GM18505 (cell line): ENCODE results near the gene ANKRD49.

Experiments used
- ATAC-seq: cut with Tn5 transposase; IDR thresholded peaks from one replicate; pipeline ENCODE4 v1.9.1; 2021; ENCODE audit not compliant: unreplicated experiment
- POLR2A ChIP-seq: IDR thresholded peaks from 4 replicates; pipeline ENCODE4 v1.6.1; 2011; ENCODE audit warnings: borderline replicate concordance; ENCODE audit not compliant: insufficient read depth, insufficient read length; ENCODE audit errors: extremely low read depth

Gene ANKRD49

GRCh38 chr11:94546162-94546470 is 52.3 kb downstream of the ANKRD49 start:
- ATAC-seq: no peak

GRCh38 chr11:94546886-94547285 is 53.1 kb downstream of the ANKRD49 start:
- no peak for ATAC-seq
- no peak for TF ChIP-seq POLR2A

More at GRCh38 chr11:94546162-94546470, 52.3 kb downstream of the ANKRD49 start:
- no peak for TF ChIP-seq POLR2A

GRCh38 chr11:94549146-94549545 is 55.4 kb downstream of the ANKRD49 start:
- ATAC-seq: no peak
- TF ChIP-seq POLR2A: no peak
